A549 (cell line): ENCODE data around the gene FERMT1. TPM values are rescaled to one million over a fixed set of nuclear protein-coding genes. Genes with fewer than 3 reads are reported as not detected.
A peak's percentile ranks its signal among the peaks of the same experiment; 100 is the strongest.

Experiments
- ATAC-seq, 2 experiments: fragments of 200-7000 bp in 1 of 2; fragments of >200 bp in 1 of 2; cut with Nextera tagmentation in 1 of 2; cut with Tn5 transposase in 1 of 2; 3 replicates each; pipeline versions ENCODE4 v1.8.0 to v1.9.1; 2018 to 2020; ENCODE audit warnings: mild to moderate bottlenecking in 1 of 2, moderate library complexity in 1 of 2
- CTCF ChIA-PET: fragments of 300-600 bp; sonication (Branson Sonifier 250); formaldehyde crosslinking; extraction: SDS; loops from one replicate; lab custom pipeline; 2021; ENCODE audit warnings: antibody characterized with exemption, inconsistent platforms; lab: Yijun Ruan, JAX
- POLR2A ChIA-PET: fragments of 350-600 bp; formaldehyde crosslinking; extraction: SDS; loops from one replicate; lab custom pipeline; 2021; ENCODE audit warnings: antibody characterized with exemption, inconsistent platforms; lab: Yijun Ruan, JAX
- DNase-seq, 2 experiments: peaks; one replicate each; pipeline versions ENCODE4 v3.0.0 to v3.0.0-alpha.2; 2011 to 2016; ENCODE audit warnings: low read depth in 1 of 2, low spot score in 1 of 2
- FAIRE-seq: peaks from 2 replicates; lab custom pipeline; 2011; peaks lifted over from hg19 to GRCh38; lab: Jason Lieb, UNC
- H3K27ac ChIP-seq, 2 experiments: fragments of >200 bp; sonication (Bioruptor Twin); formaldehyde crosslinking; 3 replicates each; pipeline ENCODE4 v1.5.1; 2016 to 2017
- H3K4me1 ChIP-seq: fragments of >200 bp; sonication (Bioruptor Twin); formaldehyde crosslinking; 3 replicates; pipeline ENCODE4 v1.6.1; 2016
- H3K4me2 ChIP-seq: fragments of >200 bp; sonication (Bioruptor Twin); formaldehyde crosslinking; 3 replicates; pipeline ENCODE4 v1.6.1; 2016
- H3K4me3 ChIP-seq: fragments of >200 bp; sonication (Bioruptor Twin); formaldehyde crosslinking; 3 replicates; pipeline ENCODE4 v1.5.1; 2016
- H3K9me3 ChIP-seq: fragments of >200 bp; sonication (Bioruptor Twin); formaldehyde crosslinking; 3 replicates; pipeline ENCODE4 v1.6.1; 2016
- BHLHE40 ChIP-seq: IDR thresholded peaks from 2 replicates; pipeline ENCODE4 v1.6.1; 2012; ENCODE audit warnings: low read depth, low read length, inconsistent platforms
- CEBPB ChIP-seq, 2 experiments: fragments of >200 bp in 1 of 2; sonication (Bioruptor Twin) in 1 of 2; formaldehyde crosslinking in 1 of 2; IDR thresholded peaks; 2 replicates each; pipeline ENCODE4 v1.6.1; 2012 to 2016
- EHF ChIP-seq: fragments of 250-450 bp; sonication (Bioruptor Pico); IDR thresholded peaks from 2 replicates; pipeline ENCODE4 v1.5.0; 2020; ENCODE audit warnings: mild to moderate bottlenecking
- ELK1 ChIP-seq: fragments of 150-350 bp; IDR thresholded peaks from 2 replicates; pipeline ENCODE4 v1.6.1; 2014; ENCODE audit warnings: low read depth, mild to moderate bottlenecking, low read length
- EP300 ChIP-seq, 2 experiments: fragments of >200 bp; sonication (Bioruptor Twin); formaldehyde crosslinking; IDR thresholded peaks; 2 replicates in 1 of 2; 3 replicates in 1 of 2; pipeline ENCODE4 v1.6.1; 2016 to 2017
- FOXS1 ChIP-seq: fragments of 250-450 bp; sonication (Bioruptor Pico); IDR thresholded peaks from 2 replicates; pipeline ENCODE4 v1.5.0; 2020; ENCODE audit warnings: mild to moderate bottlenecking, moderate library complexity
- HDAC2 ChIP-seq: fragments of 200-600 bp; sonication (generic); IDR thresholded peaks from 2 replicates; pipeline ENCODE4 v1.6.1; 2016
- HES2 ChIP-seq: fragments of >200 bp; sonication (Bioruptor Twin); formaldehyde crosslinking; IDR thresholded peaks from 2 replicates; pipeline ENCODE4 v1.6.1; 2016
- HEYL ChIP-seq: fragments of 250-450 bp; sonication (Bioruptor Pico); IDR thresholded peaks from 2 replicates; pipeline ENCODE4 v1.8.0; 2021; ENCODE audit warnings: mild to moderate bottlenecking, moderate library complexity
- HMGXB4 ChIP-seq: fragments of 250-450 bp; sonication (Bioruptor Pico); IDR thresholded peaks from 2 replicates; pipeline ENCODE4 v1.5.0; 2021; ENCODE audit warnings: mild to moderate bottlenecking, moderate library complexity, borderline replicate concordance
- HOXB13 ChIP-seq: fragments of 250-450 bp; sonication (Bioruptor Pico); IDR thresholded peaks from 2 replicates; pipeline ENCODE4 v1.5.0; 2020; ENCODE audit warnings: low read depth, mild to moderate bottlenecking, moderate library complexity
- KDM1A ChIP-seq: fragments of 200-600 bp; sonication (generic); IDR thresholded peaks from 2 replicates; pipeline ENCODE4 v1.6.1; 2016; ENCODE audit warnings: low read depth, mild to moderate bottlenecking
- MYC ChIP-seq: IDR thresholded peaks from 2 replicates; pipeline ENCODE4 v1.6.1; 2012; ENCODE audit warnings: mild to moderate bottlenecking, inconsistent platforms, low read length, improper control_type of control experiment, borderline replicate concordance
- NFE2L2 ChIP-seq: fragments of 150-350 bp; conservative IDR thresholded peaks from 2 replicates; pipeline ENCODE4 v1.6.1; 2014; ENCODE audit warnings: low read length
- POLR2A ChIP-seq: IDR thresholded peaks from 2 replicates; pipeline ENCODE4 v1.6.1; 2012; ENCODE audit warnings: mild to moderate bottlenecking, low read length
- RAD21 ChIP-seq, 2 experiments: fragments of >200 bp in 1 of 2; sonication (Bioruptor Twin) in 1 of 2; formaldehyde crosslinking in 1 of 2; IDR thresholded peaks in 1 of 2; conservative IDR thresholded peaks in 1 of 2; 2 replicates in 1 of 2; 3 replicates in 1 of 2; pipeline ENCODE4 v1.6.1; 2012 to 2018; ENCODE audit warnings: inconsistent platforms in 1 of 2
- RARB ChIP-seq: fragments of 250-450 bp; sonication (Bioruptor Pico); IDR thresholded peaks from 2 replicates; pipeline ENCODE4 v1.8.0; 2021; ENCODE audit warnings: mild to moderate bottlenecking, moderate library complexity
- RNF2 ChIP-seq: fragments of 200-600 bp; sonication (generic); IDR thresholded peaks from 2 replicates; pipeline ENCODE4 v1.6.1; 2016; ENCODE audit warnings: low read depth, mild to moderate bottlenecking, antibody characterized with exemption, moderate library complexity, borderline replicate concordance
- SMC3 ChIP-seq: fragments of >200 bp; sonication (Bioruptor Twin); formaldehyde crosslinking; IDR thresholded peaks from 3 replicates; pipeline ENCODE4 v1.6.1; 2018; ENCODE audit warnings: inconsistent platforms
- SREBF2 ChIP-seq: fragments of 450-650 bp; IDR thresholded peaks from 2 replicates; pipeline ENCODE4 v1.6.1; 2014; ENCODE audit warnings: mild to moderate bottlenecking, moderate library complexity
- ZNF302 ChIP-seq: fragments of 250-450 bp; sonication (Bioruptor Pico); IDR thresholded peaks from 2 replicates; pipeline ENCODE4 v1.9.0; 2021; ENCODE audit warnings: inconsistent platforms, mild to moderate bottlenecking, moderate library complexity
- WGBS: methylation state at CpG from one replicate; pipeline ENCODE4 v1.1.6; 2017; ENCODE audit errors: missing lambda C conversion rate; 5-methylcytosine and 5-hydroxymethylcytosine counted together
- polyA plus RNA-seq, 4 experiments: library from polyadenylated mRNA; depleted of rRNA in 3 of 4; stranded (reverse); fragments of >200 nt; fragmentation: RNase III in 1 of 4; extraction: RNeasy Plus Mini Kit Qiagen cat#74134 plus additional on column Dnase treatment in 1 of 4; gene quantifications; 2 replicates in 3 of 4; 3 replicates in 1 of 4; pipeline ENCODE4 v1.2.3, GENCODE V29; 2011 to 2017

FERMT1 gene
- polyA plus RNA-seq, 2 of the 4 experiments (the other 2 are of a cell fraction) = 12.7 to 19.1 TPM

GRCh38 chr20:6074784-6075183 lies 48.0 kb downstream of the FERMT1 start:
- ChIA-PET CTCF (interaction anchor here (0.6 to 9.2 kb wide), 10 partner anchors 9 to 905 kb away, joined by 3 to 153 read pairs (median 6); no protein-coding TSS in a partner anchor), POLR2A (no interaction called here)
- ATAC-seq (no peak), DNase-seq (no peak), FAIRE-seq (no peak)
- WGBS = 78% methylated on average over 2 of the region's 2 CpGs
- Histone ChIP-seq H3K27ac (no peak overlapping the region), H3K4me1 (0 out of 3 replicates have a peak, but pooled peaks cover 3% of the 10 kb centered on the region), H3K4me3 (no peak overlapping the region), H3K4me2 (no peak overlapping the region), H3K9me3 (no peaks in the 10 kb centered on the region)
- TF ChIP-seq FOXS1 (CRISPR knock-in tag) (no peak), MYC (no peak), CEBPB (IDR thresholded peaks at IDR 0.05) (no peak), KDM1A (no peak), ELK1 (no peak), ZNF302 (CRISPR knock-in tag) (no peak), POLR2A (no peak), HES2 (no peak), RAD21 (conservative IDR thresholded peaks at IDR 0.05 in 1 of 2, IDR thresholded peaks at IDR 0.05 in 1 of 2) (no peak)

GRCh38 chr20:6074145-6074561 lies 48.7 kb downstream of the FERMT1 start:
- POLR2A ChIA-PET = no interaction called here
- Histone ChIP-seq H3K4me1 (0 out of 3 replicates have a peak, but pooled peaks cover 3% of the 10 kb centered on the region), H3K9me3 (no peaks in the 10 kb centered on the region), H3K4me2 (no peak overlapping the region), H3K4me3 (no peak overlapping the region), H3K27ac (no peak overlapping the region)
- 85% methylated on average over 2 of the region's 2 CpGs for WGBS
- FAIRE-seq = peak; percentile 83
- CTCF ChIA-PET = interaction anchor here (0.6 to 9.2 kb wide), 15 partner anchors 9 to 905 kb away, joined by 3 to 153 read pairs (median 4); no protein-coding TSS in a partner anchor
- DNase-seq = peak; percentile 52 to 57
- ATAC-seq = peak; percentile 82 to 88
- peak; percentile 24 to 34; a peak in 3 of 5 replicates for TF ChIP-seq RAD21 (conservative IDR thresholded peaks at IDR 0.05 in 1 of 2, IDR thresholded peaks at IDR 0.05 in 1 of 2)
- TF ChIP-seq SMC3 = 0 out of 3 replicates have a peak, but pooled peaks have one; percentile 18
- TF ChIP-seq NFE2L2 = no peak

GRCh38 chr20:6070829-6071695 lies 51.8 kb downstream of the FERMT1 start:
- Histone ChIP-seq H3K27ac (no peak overlapping the region), H3K9me3 (no peaks in the 10 kb centered on the region), H3K4me3 (no peak overlapping the region), H3K4me2 (no peak overlapping the region), H3K4me1 (0 out of 3 replicates have a peak, but pooled peaks cover 2% of the 10 kb centered on the region)
- no peak for FAIRE-seq
- ChIA-PET CTCF (interaction anchor here (0.6 to 9.2 kb wide), 3 partner anchors 27 to 541 kb away, joined by 3 to 153 read pairs (median 3); no protein-coding TSS in a partner anchor), POLR2A (no interaction called here)
- WGBS = 86% methylated on average over 6 of the region's 6 CpGs
- no peak for TF ChIP-seq BHLHE40
- no peak for TF ChIP-seq MYC
- TF ChIP-seq EHF (CRISPR knock-in tag) = no peak
- TF ChIP-seq EP300 (IDR thresholded peaks at IDR 0.05) = no peak
- no peak for TF ChIP-seq RNF2
- TF ChIP-seq HES2 = no peak
- TF ChIP-seq HEYL (CRISPR knock-in tag) = no peak
- TF ChIP-seq KDM1A = no peak
- TF ChIP-seq NFE2L2 = no peak
- TF ChIP-seq, all 56 proteins: peak for 0
- DNase-seq (no peak), ATAC-seq (no peak)

GRCh38 chr20:6069669-6070068 lies 53.2 kb downstream of the FERMT1 start:
- H3K9me3 ChIP-seq = no peaks in the 10 kb centered on the region
- no peak overlapping the region for H3K27ac ChIP-seq
- H3K4me2 ChIP-seq = no peak overlapping the region
- 81% methylated on average over 2 of the region's 2 CpGs for WGBS
- CTCF ChIA-PET = interaction anchor here (0.9 to 2.5 kb wide), 4 partner anchors 7 to 31 kb away, joined by 3 to 9 read pairs (median 4); no protein-coding TSS in a partner anchor
- ATAC-seq = no peak
- no peak for DNase-seq
- H3K4me1 ChIP-seq = no peaks in the 10 kb centered on the region
- no peak overlapping the region for H3K4me3 ChIP-seq
- POLR2A ChIA-PET = no interaction called here
- FAIRE-seq = no peak
- TF ChIP-seq RARB (CRISPR knock-in tag) (no peak), KDM1A (no peak), MYC (no peak), HOXB13 (no peak), POLR2A (no peak), HES2 (no peak), SMC3 (no peak), EHF (CRISPR knock-in tag) (no peak), ELK1 (no peak), HMGXB4 (CRISPR knock-in tag) (no peak), SREBF2 (no peak), HDAC2 (no peak)
